NCI-H2227 treated with DMSO at 0.1 percent for 48 hours (cell line): Measurements from ENCODE around the gene HOXC4.

ENCODE experiments used
- DNase-seq: peaks from one replicate; lab custom pipeline; 2025; lab: John Stamatoyannopoulos, UW

HOXC4 gene

GRCh38 chr12:54029529-54030441 lies 23.9 kb upstream of the HOXC4 start:
- DNase-seq, result no peak

- no peak for DNase-seq
Measured at GRCh38 chr12:54030442-54030801, 23.2 kb upstream of the HOXC4 start.

GRCh38 chr12:54030889-54031471 lies 22.7 kb upstream of the HOXC4 start:
- no peak for DNase-seq

- DNase-seq, result no peak
Measured at GRCh38 chr12:54031480-54031879, 22.2 kb upstream of the HOXC4 start.

GRCh38 chr12:54032086-54032619 lies 21.5 kb upstream of the HOXC4 start:
- no peak for DNase-seq

- peak; percentile 69 for DNase-seq
Measured at GRCh38 chr12:54032627-54033100, 21.0 kb upstream of the HOXC4 start, which contains the start of gene HOXC5. Gene HOXC5 (plus strand): TSS chr12:54033050. CDS start chr12:54033123, 73 bp downstream.

- DNase-seq, result peak; percentile 7
Measured at GRCh38 chr12:54033106-54033979, 20.3 kb upstream of the HOXC4 start.

GRCh38 chr12:54033980-54034784 lies 19.5 kb upstream of the HOXC4 start:
- no peak for DNase-seq

- DNase-seq, result no peak
Measured at GRCh38 chr12:54034785-54035310, 18.8 kb upstream of the HOXC4 start.

- DNase-seq, result no peak
Measured at GRCh38 chr12:54035568-54036264, 17.9 kb upstream of the HOXC4 start.

- DNase-seq, result no peak
Measured at GRCh38 chr12:54036620-54037359, 16.8 kb upstream of the HOXC4 start.

GRCh38 chr12:54037360-54038283 lies 16.0 kb upstream of the HOXC4 start:
- DNase-seq, result no peak

GRCh38 chr12:54038284-54038870 lies 15.3 kb upstream of the HOXC4 start:
- DNase-seq, result no peak

- no peak for DNase-seq
Measured at GRCh38 chr12:54038871-54039414, 14.7 kb upstream of the HOXC4 start.

- no peak for DNase-seq
Measured at GRCh38 chr12:54039417-54040147, 14.1 kb upstream of the HOXC4 start.

GRCh38 chr12:54040148-54040494 lies 13.5 kb upstream of the HOXC4 start:
- DNase-seq, result no peak

- no peak for DNase-seq
Measured at GRCh38 chr12:54040648-54041047, 13.0 kb upstream of the HOXC4 start.
